Duodenal mucosa (tissue), 2 donors: Measurements from ENCODE around the gene ZNF789.

Experiments
- H3K27ac ChIP-seq: one replicate; pipeline ENCODE4 v1.7.0; 2013; ENCODE audit warnings: low read depth, low read length
- H3K27me3 ChIP-seq, 2 donors: one replicate each; pipeline ENCODE4 v1.7.0; 2013; ENCODE audit warnings: low read length in 2 of 2, control low read depth in 1 of 2; ENCODE audit not compliant: insufficient read depth in 2 of 2, control insufficient read depth in 1 of 2
- H3K36me3 ChIP-seq, 2 donors: one replicate each; pipeline ENCODE4 v1.7.0; 2013; ENCODE audit warnings: low read length in 2 of 2, control low read depth in 1 of 2; ENCODE audit not compliant: insufficient read depth in 2 of 2, control insufficient read depth in 1 of 2
- H3K4me1 ChIP-seq, 2 donors: one replicate each; pipeline ENCODE4 v1.7.0; 2013; ENCODE audit warnings: low read length in 2 of 2, control low read depth in 1 of 2; ENCODE audit not compliant: insufficient read depth in 2 of 2, control insufficient read depth in 1 of 2
- H3K4me3 ChIP-seq, 2 donors: one replicate each; pipeline ENCODE4 v1.7.0; 2013; ENCODE audit warnings: low read length in 2 of 2, low read depth in 1 of 2
- H3K9ac ChIP-seq, 2 donors: one replicate each; pipeline ENCODE4 v1.7.0; 2013; ENCODE audit warnings: low read length in 2 of 2, low read depth in 1 of 2
- H3K9me3 ChIP-seq, 2 donors: one replicate each; pipeline ENCODE4 v1.7.0; 2013; ENCODE audit warnings: low read length in 2 of 2, control low read depth in 1 of 2; ENCODE audit not compliant: control insufficient read depth in 1 of 2

ZNF789 gene

GRCh38 chr7:99440195-99440594, 32.5 kb upstream of the ZNF789 start:
- Histone ChIP-seq H3K9ac (peak overlapping the region in 1 of 2 donors; percentile 69), H3K36me3 (peaks cover 2 to 8% of the 10 kb centered on the region in 2 donors), H3K4me3 (peak overlapping the region; percentile 76 to 95), H3K27me3 (no peaks in the 10 kb centered on the region), H3K27ac (no peak overlapping the region), H3K9me3 (no peaks in the 10 kb centered on the region), H3K4me1 (peaks cover 9 to 19% of the 10 kb centered on the region in 2 donors)

- H3K4me3 ChIP-seq = no peak overlapping the region
- H3K4me1 ChIP-seq = no peaks in the 10 kb centered on the region
- no peak overlapping the region for H3K27ac ChIP-seq
- no peaks in the 10 kb centered on the region for H3K27me3 ChIP-seq
- H3K9me3 ChIP-seq = no peaks in the 10 kb centered on the region
- H3K9ac ChIP-seq = no peak overlapping the region
- peaks cover 25 to 58% of the 10 kb centered on the region in 2 donors for H3K36me3 ChIP-seq
Measured at GRCh38 chr7:99446096-99446495, 26.6 kb upstream of the ZNF789 start.

DNA sequence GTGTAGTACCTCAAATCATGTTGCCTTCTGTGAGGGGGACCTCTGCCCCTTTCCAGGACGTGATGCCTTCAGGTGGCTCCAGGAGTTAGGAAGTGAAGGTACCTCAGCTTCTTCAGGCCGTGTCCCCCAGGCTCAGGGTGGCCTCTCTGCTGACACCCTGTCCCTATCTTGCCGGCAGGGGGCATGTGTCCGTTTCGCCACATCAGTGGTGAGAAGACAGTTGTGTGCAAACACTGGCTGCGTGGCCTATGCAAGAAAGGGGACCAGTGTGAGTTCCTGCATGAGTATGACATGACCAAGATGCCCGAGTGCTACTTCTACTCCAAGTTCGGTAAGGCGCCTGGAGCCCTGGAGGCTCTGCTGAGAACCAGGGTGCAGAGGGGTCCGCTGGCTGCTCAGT, 24.7 kb upstream of the ZNF789 start:
- Histone ChIP-seq H3K4me1 (no peaks in the 10 kb centered on the region), H3K27me3 (no peaks in the 10 kb centered on the region), H3K27ac (no peak overlapping the region), H3K36me3 (peaks cover 30 to 74% of the 10 kb centered on the region in 2 donors), H3K9ac (no peak overlapping the region), H3K9me3 (no peaks in the 10 kb centered on the region), H3K4me3 (no peak overlapping the region)

DNA sequence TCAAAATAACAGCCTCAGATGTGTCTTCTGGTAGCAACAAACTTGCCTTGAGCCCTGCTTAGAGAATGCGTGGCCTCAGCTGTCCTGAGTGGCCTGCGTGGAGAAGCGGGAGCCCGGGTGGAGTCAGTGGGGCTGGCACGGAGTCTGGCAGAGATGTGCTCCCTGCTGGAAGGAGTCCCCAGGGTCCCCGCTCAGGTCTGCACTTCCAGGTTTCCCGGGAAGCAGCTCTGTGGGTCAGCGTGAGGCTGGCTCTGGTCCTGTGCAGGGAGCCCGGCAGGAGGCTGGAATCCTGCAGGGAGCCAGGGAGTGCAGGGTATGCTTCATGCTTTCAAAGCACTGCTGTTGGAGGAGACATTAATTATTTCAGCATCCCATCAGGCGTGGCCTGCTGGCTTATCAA, 23.8 kb upstream of the ZNF789 start:
- Histone ChIP-seq H3K36me3 (peaks cover 33 to 83% of the 10 kb centered on the region in 2 donors), H3K9ac (no peak overlapping the region), H3K4me1 (no peaks in the 10 kb centered on the region), H3K4me3 (no peak overlapping the region), H3K9me3 (no peaks in the 10 kb centered on the region), H3K27ac (no peak overlapping the region), H3K27me3 (no peaks in the 10 kb centered on the region)

DNA sequence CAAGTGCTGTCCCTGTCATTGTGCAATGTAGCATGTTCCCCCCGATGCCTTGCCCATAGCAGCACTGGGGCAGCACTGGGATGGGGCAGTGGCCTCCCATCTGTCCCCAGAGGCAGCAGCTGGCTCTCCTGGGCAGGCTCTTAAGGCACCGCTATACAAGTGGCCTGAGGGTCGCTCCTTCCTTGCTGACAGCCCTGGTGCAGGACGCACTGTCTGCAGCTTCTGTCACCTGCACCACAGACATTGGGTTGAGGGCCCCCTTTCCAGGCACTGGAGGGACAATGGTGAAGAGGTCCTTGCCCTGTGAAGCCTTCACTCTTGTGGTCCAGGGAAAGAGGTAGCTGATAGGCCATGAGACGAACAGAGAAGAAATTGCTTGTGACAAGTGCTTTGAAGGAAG, 23.4 kb upstream of the ZNF789 start:
- Histone ChIP-seq H3K27ac (no peak overlapping the region), H3K27me3 (no peaks in the 10 kb centered on the region), H3K4me1 (no peaks in the 10 kb centered on the region), H3K9ac (no peak overlapping the region), H3K9me3 (no peaks in the 10 kb centered on the region), H3K4me3 (no peak overlapping the region), H3K36me3 (peaks cover 33 to 88% of the 10 kb centered on the region in 2 donors)

- Histone ChIP-seq H3K36me3 (peaks cover 33 to 94% of the 10 kb centered on the region in 2 donors), H3K4me1 (no peaks in the 10 kb centered on the region), H3K27me3 (no peaks in the 10 kb centered on the region), H3K9ac (no peak overlapping the region), H3K9me3 (no peaks in the 10 kb centered on the region), H3K27ac (no peak overlapping the region), H3K4me3 (no peak overlapping the region)
Measured at GRCh38 chr7:99451936-99452335, 20.8 kb upstream of the ZNF789 start.

GRCh38 chr7:99452541-99452940, 20.1 kb upstream of the ZNF789 start:
- Histone ChIP-seq H3K9me3 (no peaks in the 10 kb centered on the region), H3K9ac (no peak overlapping the region), H3K4me3 (no peak overlapping the region), H3K27ac (no peak overlapping the region), H3K27me3 (no peaks in the 10 kb centered on the region), H3K4me1 (no peaks in the 10 kb centered on the region), H3K36me3 (peaks cover 33 to 98% of the 10 kb centered on the region in 2 donors)

DNA sequence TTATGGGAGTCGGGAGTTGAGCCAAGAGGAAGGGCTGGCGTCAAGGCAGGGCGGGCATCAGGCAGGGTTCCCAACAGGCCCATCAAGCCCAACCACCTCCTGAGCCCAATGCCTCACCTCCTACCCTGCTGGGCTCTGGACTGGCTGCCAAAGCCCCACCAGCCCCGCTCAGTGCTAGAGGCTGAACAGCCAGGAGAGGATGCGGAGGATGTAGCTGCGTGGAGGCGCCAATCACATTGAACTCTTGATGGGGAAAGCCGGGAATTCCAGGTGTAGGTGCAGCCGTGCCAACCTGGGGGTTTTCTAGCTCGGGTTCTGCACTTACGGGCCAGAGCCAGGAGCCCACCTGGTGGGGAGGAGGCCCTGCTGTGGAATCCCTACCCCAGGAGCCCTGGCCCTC, 19.6 kb upstream of the ZNF789 start:
- H3K27ac ChIP-seq = no peak overlapping the region

DNA sequence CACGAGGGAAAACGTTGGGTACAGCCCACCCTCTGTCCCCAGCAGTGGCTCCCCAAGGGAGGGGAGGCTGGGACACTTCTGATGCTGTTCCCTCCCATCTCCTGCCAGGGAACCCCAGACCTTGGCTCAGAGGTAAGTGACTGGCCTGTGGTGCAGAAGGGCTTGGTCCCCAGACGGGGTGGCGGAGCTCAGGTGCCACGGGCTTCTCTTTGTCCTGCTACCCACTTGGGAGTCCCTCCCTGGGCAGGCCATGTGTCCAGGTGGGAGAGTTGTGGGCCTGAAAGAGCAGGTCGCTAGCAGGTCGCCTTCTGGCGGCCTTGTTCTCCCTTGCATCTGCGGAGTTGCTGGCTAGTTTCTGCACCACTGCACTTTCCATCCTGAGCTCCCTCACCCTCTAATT, 16.8 kb upstream of the ZNF789 start:
- H3K36me3 ChIP-seq = peaks cover 27 to 97% of the 10 kb centered on the region in 2 donors
- H3K9ac ChIP-seq = no peak overlapping the region
- H3K4me1 ChIP-seq = no peaks in the 10 kb centered on the region
- no peaks in the 10 kb centered on the region for H3K27me3 ChIP-seq
- no peak overlapping the region for H3K27ac ChIP-seq
- no peaks in the 10 kb centered on the region for H3K9me3 ChIP-seq
- no peak overlapping the region for H3K4me3 ChIP-seq

More for the DNA sequence above, 19.6 kb upstream of the ZNF789 start:
- H3K9ac ChIP-seq = no peak overlapping the region
- no peaks in the 10 kb centered on the region for H3K4me1 ChIP-seq
- H3K27me3 ChIP-seq = no peaks in the 10 kb centered on the region
- no peak overlapping the region for H3K4me3 ChIP-seq
- H3K9me3 ChIP-seq = no peaks in the 10 kb centered on the region
- H3K36me3 ChIP-seq = peaks cover 34 to 98% of the 10 kb centered on the region in 2 donors

DNA sequence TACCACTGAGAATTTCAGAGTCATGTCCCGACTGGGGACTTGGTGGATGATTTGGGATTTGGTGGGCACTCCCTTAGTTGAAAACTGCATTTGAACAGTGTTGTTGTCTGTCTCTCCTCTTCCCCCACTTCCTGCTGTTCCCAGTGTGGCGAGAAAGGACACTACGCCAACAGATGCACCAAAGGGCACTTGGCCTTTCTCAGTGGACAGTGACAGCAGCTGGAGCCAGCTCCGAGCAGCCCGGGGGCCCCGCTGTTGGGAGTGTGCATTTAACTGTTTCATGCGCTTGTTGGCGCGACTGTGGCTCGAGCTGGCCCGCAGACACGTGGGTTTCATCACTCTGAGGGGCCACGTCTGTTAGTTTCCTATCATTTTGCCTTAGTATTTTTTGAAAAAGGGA, 16.4 kb upstream of the ZNF789 start:
- no peak overlapping the region for H3K4me3 ChIP-seq
- H3K4me1 ChIP-seq = no peaks in the 10 kb centered on the region
- no peaks in the 10 kb centered on the region for H3K9me3 ChIP-seq
- H3K27ac ChIP-seq = no peak overlapping the region
- no peaks in the 10 kb centered on the region for H3K27me3 ChIP-seq
- peaks cover 26 to 97% of the 10 kb centered on the region in 2 donors for H3K36me3 ChIP-seq
- H3K9ac ChIP-seq = no peak overlapping the region
